CD4-positive, alpha-beta T cell (primary cell): Measurements from ENCODE around the gene IL1RL2. TPM values are rescaled to one million over a fixed set of nuclear protein-coding genes. Genes with fewer than 3 reads are reported as not detected.

Source experiments
- ATAC-seq: fragments of 200-7000 bp; cut with Tn5 transposase; one replicate; pipeline ENCODE4 v1.10.0; 2022; ENCODE audit warnings: mild to moderate bottlenecking; ENCODE audit not compliant: poor library complexity
- CTCF ChIA-PET: fragments of 350-600 bp; sonication (Branson Sonifier 250); formaldehyde crosslinking; loops from one replicate; lab custom pipeline; 2021; ENCODE audit warnings: antibody characterized with exemption, inconsistent platforms; lab: Charles Lee
- POLR2A ChIA-PET: fragments of 350-600 bp; sonication (Branson Sonifier 250); formaldehyde crosslinking; loops from one replicate; lab custom pipeline; 2021; ENCODE audit warnings: antibody characterized with exemption, inconsistent platforms; lab: Charles Lee
- DNase-seq, 14 experiments: peaks; one replicate each; pipeline ENCODE4 v3.0.0-alpha.2; 2013 to 2020; ENCODE audit warnings: mixed read lengths in 2 of 14
- H3K27ac ChIP-seq, 2 donors: one replicate each; pipeline versions ENCODE4 v1.5.1 to v1.7.0; 2013; ENCODE audit warnings: low read length in 2 of 2, low read depth in 1 of 2, mild to moderate bottlenecking in 1 of 2
- H3K27me3 ChIP-seq, 2 experiments: 1 replicate in 1 of 2; 2 replicates in 1 of 2; pipeline versions ENCODE4 v1.6.1 to v1.7.0; 2013; ENCODE audit warnings: low read length in 2 of 2, control low read depth in 1 of 2, mild to moderate bottlenecking in 1 of 2, moderate library complexity in 1 of 2; ENCODE audit not compliant: insufficient read depth in 2 of 2, control insufficient read depth in 1 of 2
- H3K36me3 ChIP-seq: one replicate; pipeline ENCODE4 v1.6.1; 2013; ENCODE audit warnings: low read length, control low read depth; ENCODE audit not compliant: insufficient read depth
- H3K4me1 ChIP-seq: one replicate; pipeline ENCODE4 v1.6.1; 2013; ENCODE audit warnings: low read length, control low read depth; ENCODE audit not compliant: insufficient read depth
- H3K4me3 ChIP-seq: one replicate; pipeline ENCODE4 v1.5.1; 2013; ENCODE audit warnings: mild to moderate bottlenecking, low read length, moderate library complexity
- H3K9me3 ChIP-seq, 2 experiments: 1 replicate in 1 of 2; 2 replicates in 1 of 2; pipeline versions ENCODE4 v1.6.1 to v1.7.0; 2013; ENCODE audit warnings: low read length in 2 of 2, mild to moderate bottlenecking in 2 of 2, control low read depth in 1 of 2, moderate library complexity in 1 of 2; ENCODE audit not compliant: control insufficient read depth in 1 of 2, insufficient read depth in 1 of 2
- H3K27ac Mint-ChIP-seq: one replicate; pipeline ENCODE4 v1.8.0; 2020; ENCODE audit warnings: mixed read lengths
- H3K27me3 Mint-ChIP-seq: one replicate; pipeline ENCODE4 v1.8.0; 2021; ENCODE audit warnings: mixed read lengths
- H3K36me3 Mint-ChIP-seq: one replicate; pipeline ENCODE4 v1.8.0; 2021; ENCODE audit warnings: low read depth, mixed read lengths
- H3K4me1 Mint-ChIP-seq: one replicate; pipeline ENCODE4 v1.8.0; 2021; ENCODE audit warnings: low read depth, mixed read lengths
- H3K4me3 Mint-ChIP-seq: one replicate; pipeline ENCODE4 v1.8.0; 2020; ENCODE audit warnings: mild to moderate bottlenecking, mixed read lengths
- H3K9me3 Mint-ChIP-seq: one replicate; pipeline ENCODE4 v1.8.0; 2020; ENCODE audit warnings: mixed read lengths
- intact Hi-C, 2 experiments: fragments of 100-400 bp; cut with DNase I in 1 of 2; cut with micrococcal nuclease in 1 of 2; formaldehyde crosslinking; loops; one replicate each; pipeline versions ENCODE4 v1.15.1 to v1.9.0; 2023 to 2025; cut with DNase I, micrococcal nuclease
- total RNA-seq, 174 experiments: library from RNA in 2 of 174; stranded (reverse) in 2 of 174; gene quantifications; one replicate each; pipeline ENCODE4 v1.2.3 and lab custom pipeline; 2021 to 2026
- TF ChIP-seq, protein P1 (sequence below): fragments of 200-600 bp; IDR thresholded peaks from one replicate; pipeline ENCODE4 v1.8.0; 2022; ENCODE audit warnings: antibody characterized with exemption, mild to moderate bottlenecking

The IL1RL2 gene
- total RNA-seq, 2 experiments from 2014 or later: not detected

DNA sequence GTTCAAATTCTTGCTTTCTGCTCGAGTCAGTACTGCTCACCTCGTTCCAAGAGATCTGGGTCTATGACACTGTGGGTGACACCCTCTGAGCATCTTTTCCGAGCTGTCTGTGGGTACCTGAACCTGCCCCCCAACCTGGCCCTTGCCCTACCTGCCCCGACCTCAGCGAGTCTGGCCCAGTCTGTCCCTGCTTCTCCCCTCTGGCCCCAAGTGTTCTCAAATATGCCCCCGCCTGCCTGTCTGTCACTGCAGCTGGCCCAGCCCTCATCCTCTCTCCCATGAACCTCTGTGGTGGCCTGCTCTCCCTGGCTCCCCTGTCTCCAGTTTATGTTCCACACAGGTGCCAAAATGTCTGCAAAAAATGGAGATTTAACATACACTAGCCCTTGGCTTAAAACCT lies 32.5 kb upstream of the IL1RL2 start:
- Histone ChIP-seq H3K27ac (no peak overlapping the region), H3K27me3 (no peaks in the 10 kb centered on the region), H3K36me3 (no peaks in the 10 kb centered on the region), H3K4me1 (no peaks in the 10 kb centered on the region), H3K4me3 (no peak overlapping the region), H3K9me3 (peaks cover 3 to 13% of the 10 kb centered on the region in 2 experiments)
- Mint-ChIP-seq H3K4me1 (no peaks in the 10 kb centered on the region), H3K4me3 (no peak overlapping the region), H3K27ac (no peak overlapping the region), H3K27me3 (no peaks in the 10 kb centered on the region), H3K36me3 (no peaks in the 10 kb centered on the region), H3K9me3 (no peaks in the 10 kb centered on the region)
- DNase-seq (no peak), ATAC-seq (no peak)
- intact Hi-C loops: no loop called here
- TF ChIP-seq, protein P1, sequence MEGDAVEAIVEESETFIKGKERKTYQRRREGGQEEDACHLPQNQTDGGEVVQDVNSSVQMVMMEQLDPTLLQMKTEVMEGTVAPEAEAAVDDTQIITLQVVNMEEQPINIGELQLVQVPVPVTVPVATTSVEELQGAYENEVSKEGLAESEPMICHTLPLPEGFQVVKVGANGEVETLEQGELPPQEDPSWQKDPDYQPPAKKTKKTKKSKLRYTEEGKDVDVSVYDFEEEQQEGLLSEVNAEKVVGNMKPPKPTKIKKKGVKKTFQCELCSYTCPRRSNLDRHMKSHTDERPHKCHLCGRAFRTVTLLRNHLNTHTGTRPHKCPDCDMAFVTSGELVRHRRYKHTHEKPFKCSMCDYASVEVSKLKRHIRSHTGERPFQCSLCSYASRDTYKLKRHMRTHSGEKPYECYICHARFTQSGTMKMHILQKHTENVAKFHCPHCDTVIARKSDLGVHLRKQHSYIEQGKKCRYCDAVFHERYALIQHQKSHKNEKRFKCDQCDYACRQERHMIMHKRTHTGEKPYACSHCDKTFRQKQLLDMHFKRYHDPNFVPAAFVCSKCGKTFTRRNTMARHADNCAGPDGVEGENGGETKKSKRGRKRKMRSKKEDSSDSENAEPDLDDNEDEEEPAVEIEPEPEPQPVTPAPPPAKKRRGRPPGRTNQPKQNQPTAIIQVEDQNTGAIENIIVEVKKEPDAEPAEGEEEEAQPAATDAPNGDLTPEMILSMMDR: no peak
- ChIA-PET POLR2A (no interaction called here), CTCF (no interaction called here)

DNA sequence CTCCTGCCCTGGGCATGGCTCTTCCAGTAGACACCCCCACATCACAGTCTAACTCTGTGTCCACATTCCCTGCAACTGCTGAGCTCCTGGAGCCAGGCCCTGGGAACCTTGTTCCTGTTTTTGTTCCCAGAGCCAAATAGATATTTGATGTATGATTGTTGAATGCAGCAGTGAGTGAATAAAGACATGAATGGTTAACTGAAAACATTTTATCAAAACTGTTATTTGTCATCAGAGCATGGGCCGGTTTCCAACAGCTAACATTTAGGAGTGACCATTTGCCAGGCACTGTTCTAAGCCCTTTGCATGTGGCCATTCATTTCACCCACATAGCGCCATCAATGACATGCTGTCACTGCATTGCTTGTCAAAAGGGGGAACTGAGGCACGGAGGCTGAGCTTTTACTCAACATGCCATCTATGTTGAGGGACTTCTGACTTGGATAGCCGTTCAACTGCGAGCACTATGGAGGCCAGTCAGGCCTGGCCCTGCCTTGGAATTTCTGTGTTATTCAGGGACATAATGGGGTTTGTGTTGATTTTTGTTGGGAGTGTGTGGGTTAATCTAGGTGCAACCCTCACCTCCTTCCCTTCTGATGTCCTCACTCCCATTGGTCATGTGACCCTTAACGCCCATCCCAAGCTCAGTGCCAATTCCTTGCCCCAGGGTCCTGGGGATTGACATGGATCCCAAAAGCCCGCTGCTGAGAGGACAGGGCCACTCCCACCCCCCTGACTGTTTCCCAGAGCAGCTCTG lies 31.7 kb upstream of the IL1RL2 start:
- Histone ChIP-seq H3K4me3 (no peak overlapping the region), H3K9me3 (peaks cover 0 to 6% of the 10 kb centered on the region in 2 experiments), H3K36me3 (no peaks in the 10 kb centered on the region), H3K4me1 (no peaks in the 10 kb centered on the region), H3K27me3 (no peaks in the 10 kb centered on the region), H3K27ac (no peak overlapping the region)
- Mint-ChIP-seq H3K36me3 (no peaks in the 10 kb centered on the region), H3K27me3 (no peaks in the 10 kb centered on the region), H3K4me1 (no peaks in the 10 kb centered on the region), H3K9me3 (no peaks in the 10 kb centered on the region), H3K4me3 (no peak overlapping the region), H3K27ac (no peak overlapping the region)
- ATAC-seq (no peak), DNase-seq (no peak)
- TF ChIP-seq, protein P1: no peak
- POLR2A ChIA-PET: no interaction called here
- CTCF ChIA-PET: no interaction called here
- intact Hi-C loops: no loop called here

DNA sequence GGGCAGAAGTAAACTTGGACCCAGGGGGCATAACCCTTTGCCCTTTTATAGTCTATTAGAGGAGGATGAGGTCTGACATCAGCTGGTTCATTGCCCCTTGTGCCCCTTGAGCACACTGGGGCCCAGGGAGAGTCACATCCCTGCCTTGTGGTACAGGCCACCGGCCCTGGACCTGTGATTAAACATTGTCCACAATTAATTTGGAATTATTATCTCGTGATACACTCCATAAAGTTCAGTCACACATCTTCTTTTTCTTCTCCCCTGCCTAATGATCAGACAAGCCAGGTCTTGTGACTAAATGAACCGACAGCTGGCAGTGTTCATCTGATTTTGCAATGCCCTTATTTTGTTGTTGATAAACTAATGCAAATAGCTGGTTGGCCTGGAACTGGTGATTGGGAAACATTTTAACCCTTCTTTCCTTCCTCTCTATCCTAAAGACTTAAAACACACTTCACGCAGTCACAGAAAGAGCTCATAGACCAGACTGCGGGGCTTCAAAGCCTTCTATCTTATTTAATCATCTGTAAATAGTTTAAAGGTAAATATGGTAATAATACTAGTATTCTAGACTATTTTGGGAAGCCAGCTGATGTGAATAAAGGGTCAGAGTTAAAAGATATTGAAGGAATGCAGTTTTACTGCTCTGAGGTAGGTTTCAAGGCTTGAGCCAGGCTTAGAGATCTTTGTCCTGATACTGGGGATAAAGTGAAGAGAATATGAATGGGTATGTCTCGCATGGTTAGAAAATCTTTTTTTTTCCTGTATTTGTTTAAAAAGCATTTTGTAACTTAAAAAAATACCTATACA lies 30.9 kb upstream of the IL1RL2 start:
- ChIA-PET CTCF (no interaction called here), POLR2A (no interaction called here)
- Mint-ChIP-seq H3K27ac (no peak overlapping the region), H3K4me1 (no peaks in the 10 kb centered on the region), H3K36me3 (no peaks in the 10 kb centered on the region), H3K4me3 (no peak overlapping the region), H3K9me3 (no peaks in the 10 kb centered on the region), H3K27me3 (no peaks in the 10 kb centered on the region)
- TF ChIP-seq, protein P1: no peak
- ATAC-seq (no peak), DNase-seq (peak in 1 of 14 experiments; percentile 29)
- Histone ChIP-seq H3K27ac (no peak overlapping the region), H3K36me3 (no peaks in the 10 kb centered on the region), H3K9me3 (peaks cover 0 to 6% of the 10 kb centered on the region in 2 experiments), H3K4me3 (no peak overlapping the region), H3K27me3 (no peaks in the 10 kb centered on the region), H3K4me1 (no peaks in the 10 kb centered on the region)
- intact Hi-C loops: no loop called here
